ENCODE results near the gene PATZ1. TPM values are rescaled to one million over a fixed set of nuclear protein-coding genes. Genes with fewer than 3 reads are reported as not detected.

PATZ1 gene
- polyA plus RNA-seq, 4 donors: 4.2 to 42.0 (median 12.8) TPM

DNA sequence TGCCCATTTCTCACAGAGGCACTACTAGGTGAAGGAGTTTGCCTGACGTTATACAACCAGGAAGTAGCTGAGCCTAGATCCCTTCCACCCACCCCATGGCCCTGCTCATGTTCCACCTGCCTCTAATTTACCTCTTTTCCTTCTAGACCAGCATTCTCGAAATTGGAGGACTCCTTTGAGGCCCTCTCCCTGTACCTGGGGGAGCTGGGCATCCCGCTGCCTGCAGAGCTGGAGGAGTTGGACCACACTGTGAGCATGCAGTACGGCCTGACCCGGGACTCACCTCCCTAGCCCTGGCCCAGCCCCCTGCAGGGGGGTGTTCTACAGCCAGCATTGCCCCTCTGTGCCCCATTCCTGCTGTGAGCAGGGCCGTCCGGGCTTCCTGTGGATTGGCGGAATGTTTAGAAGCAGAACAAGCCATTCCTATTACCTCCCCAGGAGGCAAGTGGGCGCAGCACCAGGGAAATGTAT lies 68.0 kb downstream of the PATZ1 start:
- Histone ChIP-seq H3K27me3 (ENCODE audit: control insufficient read depth in 3 of 3, insufficient read depth in 3 of 3, low read length in 3 of 3) (no peaks in the 10 kb centered on the region), H3K4me1 (ENCODE audit: control insufficient read depth in 3 of 3, insufficient read depth in 2 of 3, low read depth in 1 of 3, low read length in 2 of 3) (peaks cover 0 to 9% (median 0%) of the 10 kb centered on the region in 3 donors), H3K9me3 (ENCODE audit: control insufficient read depth in 2 of 2, insufficient read depth in 1 of 2, low read depth in 1 of 2, low read length in 1 of 2) (no peaks in the 10 kb centered on the region), H3K27ac (ENCODE audit: low read depth in 1 of 3, low read length in 2 of 3) (peak overlapping the region in 1 of 3 donors; percentile 79), H3K4me3 (ENCODE audit: low read depth in 1 of 3, low read length in 3 of 3) (no peak overlapping the region), H3K36me3 (ENCODE audit: control insufficient read depth in 3 of 3, insufficient read depth in 2 of 3, low read depth in 1 of 3, low read length in 3 of 3) (peaks cover 8 to 83% (median 11%) of the 10 kb centered on the region in 3 donors)
- no peak for FAIRE-seq
- 65 to 79% (median 78%) methylated on average over 9 of the region's 9 CpGs for WGBS, 3 donors
- no peak for DNase-seq

DNA sequence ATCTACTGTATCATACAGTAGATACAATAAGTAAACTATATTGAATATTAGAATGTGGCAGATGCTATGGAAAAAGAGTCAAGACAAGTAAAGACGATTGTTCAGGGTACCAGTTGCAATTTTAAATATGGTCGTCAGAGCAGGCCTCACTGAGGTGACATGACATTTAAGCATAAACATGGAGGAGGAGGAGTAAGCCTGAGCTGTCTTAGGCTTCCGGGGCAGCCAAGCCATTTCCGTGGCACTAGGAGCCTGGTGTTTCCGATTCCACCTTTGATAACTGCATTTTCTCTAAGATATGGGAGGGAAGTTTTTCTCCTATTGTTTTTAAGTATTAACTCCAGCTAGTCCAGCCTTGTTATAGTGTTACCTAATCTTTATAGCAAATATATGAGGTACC lies 68.4 kb downstream of the PATZ1 start:
- FAIRE-seq (no peak), DNase-seq (no peak)
- 76 to 77% (median 77%) methylated on average over 5 of the region's 5 CpGs for WGBS, 3 donors
- Histone ChIP-seq H3K4me3 (ENCODE audit: low read depth in 1 of 3, low read length in 3 of 3) (no peak overlapping the region), H3K27ac (ENCODE audit: low read depth in 1 of 3, low read length in 2 of 3) (no peak overlapping the region), H3K27me3 (ENCODE audit: control insufficient read depth in 3 of 3, insufficient read depth in 3 of 3, low read length in 3 of 3) (no peaks in the 10 kb centered on the region), H3K36me3 (ENCODE audit: control insufficient read depth in 3 of 3, insufficient read depth in 2 of 3, low read depth in 1 of 3, low read length in 3 of 3) (peaks cover 7 to 83% (median 8%) of the 10 kb centered on the region in 3 donors), H3K4me1 (ENCODE audit: control insufficient read depth in 3 of 3, insufficient read depth in 2 of 3, low read depth in 1 of 3, low read length in 2 of 3) (peaks cover 0 to 10% (median 0%) of the 10 kb centered on the region in 3 donors), H3K9me3 (ENCODE audit: control insufficient read depth in 2 of 2, insufficient read depth in 1 of 2, low read depth in 1 of 2, low read length in 1 of 2) (no peaks in the 10 kb centered on the region)

DNA sequence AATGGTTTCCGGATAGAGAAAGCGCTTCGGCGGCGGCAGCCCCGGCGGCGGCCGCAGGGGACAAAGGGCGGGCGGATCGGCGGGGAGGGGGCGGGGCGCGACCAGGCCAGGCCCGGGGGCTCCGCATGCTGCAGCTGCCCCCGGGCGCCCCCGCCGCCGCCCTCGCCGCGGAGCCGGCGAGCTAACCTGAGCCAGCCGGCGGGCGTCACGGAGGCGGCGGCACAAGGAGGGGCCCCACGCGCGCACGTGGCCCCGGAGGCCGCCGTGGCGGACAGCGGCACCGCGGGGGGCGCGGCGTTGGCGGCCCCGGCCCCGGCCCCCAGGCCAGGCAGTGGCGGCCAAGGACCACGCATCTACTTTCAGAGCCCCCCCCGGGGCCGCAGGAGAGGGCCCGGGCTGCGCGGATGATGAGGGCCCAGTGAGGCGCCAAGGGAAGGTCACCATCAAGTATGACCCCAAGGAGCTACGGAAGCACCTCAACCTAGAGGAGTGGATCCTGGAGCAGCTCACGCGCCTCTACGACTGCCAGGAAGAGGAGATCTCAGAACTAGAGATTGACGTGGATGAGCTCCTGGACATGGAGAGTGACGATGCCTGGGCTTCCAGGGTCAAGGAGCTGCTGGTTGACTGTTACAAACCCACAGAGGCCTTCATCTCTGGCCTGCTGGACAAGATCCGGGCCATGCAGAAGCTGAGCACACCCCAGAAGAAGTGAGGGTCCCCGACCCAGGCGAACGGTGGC lies 69.5 kb downstream of the PATZ1 start:
- FAIRE-seq: no peak
- H3K27me3 ChIP-seq (ENCODE audit: control insufficient read depth in 3 of 3, insufficient read depth in 3 of 3, low read length in 3 of 3): no peaks in the 10 kb centered on the region
- no peak for DNase-seq
- H3K36me3 ChIP-seq (ENCODE audit: control insufficient read depth in 3 of 3, insufficient read depth in 2 of 3, low read depth in 1 of 3, low read length in 3 of 3): peaks cover 4 to 83% (median 8%) of the 10 kb centered on the region in 3 donors
- 87 to 93% (median 90%) methylated on average over 62 to 69 of the region's 69 CpGs for WGBS, 3 donors
- no peak overlapping the region for H3K4me3 ChIP-seq (ENCODE audit: low read depth in 1 of 3, low read length in 3 of 3)
- H3K4me1 ChIP-seq (ENCODE audit: control insufficient read depth in 3 of 3, insufficient read depth in 2 of 3, low read depth in 1 of 3, low read length in 2 of 3): peaks cover 0 to 15% (median 0%) of the 10 kb centered on the region in 3 donors
- H3K9me3 ChIP-seq (ENCODE audit: control insufficient read depth in 2 of 2, insufficient read depth in 1 of 2, low read depth in 1 of 2, low read length in 1 of 2): no peaks in the 10 kb centered on the region
- no peak overlapping the region for H3K27ac ChIP-seq (ENCODE audit: low read depth in 1 of 3, low read length in 2 of 3)

Other genes with a start within 250 kb of the PATZ1 start
- gene SELENOM, start 238.8 kb downstream of the PATZ1 start, polyA plus RNA-seq: 100 to 1,000 TPM in 1 of 4 donors, 10 to 100 TPM in 3; 14.8 to 163 (median 69.2) TPM
- gene INPP5J, start 223.4 kb downstream of the PATZ1 start, polyA plus RNA-seq: 10 to 100 TPM; 12.2 to 93.7 (median 48.0) TPM
- gene PLA2G3, start 205.8 kb downstream of the PATZ1 start, polyA plus RNA-seq: 1 to 10 TPM in 1 of 4 donors, under 1 TPM in 1, not detected in 2; 0.01 to 4.2 TPM
- 10 to 100 TPM; 18.3 to 54.7 (median 32.8) TPM for gene RNF185, start 186.2 kb downstream of the PATZ1 start, polyA plus RNA-seq
- 10 to 100 TPM; 15.7 to 52.7 (median 29.1) TPM for gene LIMK2, start 134.0 kb downstream of the PATZ1 start, polyA plus RNA-seq
- 10 to 100 TPM in 2 of 4 donors, 1 to 10 TPM in 2; 3.1 to 16.4 (median 10.3) TPM for gene PIK3IP1, start 53.9 kb downstream of the PATZ1 start, polyA plus RNA-seq
- gene DRG1, start 53.3 kb upstream of the PATZ1 start, polyA plus RNA-seq: 10 to 100 TPM; 39.2 to 58.6 (median 43.1) TPM
- 10 to 100 TPM in 1 of 4 donors, 1 to 10 TPM in 3; 8.1 to 24.9 (median 9.1) TPM for gene EIF4ENIF1, start 143.5 kb upstream of the PATZ1 start, polyA plus RNA-seq
- 100 to 1,000 TPM in 2 of 4 donors, 10 to 100 TPM in 2; 21.5 to 174 (median 97.6) TPM for gene SFI1, start 150.2 kb upstream of the PATZ1 start, polyA plus RNA-seq

All from small intestine (tissue), 7 donors.